Spleen (tissue), 11 donors: ENCODE data around the gene ATP2B1. TPM values are rescaled to one million over a fixed set of nuclear protein-coding genes. Genes with fewer than 3 reads are reported as not detected.

Source experiments
- DNase-seq: peaks from one replicate; pipeline ENCODE4 v3.0.0-alpha.2; 2020
- H3K27ac ChIP-seq, 8 donors: fragments of 200-600 bp; sonication (generic) in 7 of 8; 1 replicate in 4 of 8; 2 replicates in 4 of 8; pipeline versions ENCODE4 v1.5.0 to v1.8.0; 2016 to 2021; ENCODE audit warnings: inconsistent platforms in 4 of 8, mild to moderate bottlenecking in 4 of 8, moderate library complexity in 1 of 8
- H3K27me3 ChIP-seq, 7 donors: fragments of 200-600 bp; sonication (generic) in 6 of 7; replicated peaks in 1 of 7; 1 replicate in 4 of 7; 2 replicates in 3 of 7; pipeline versions ENCODE4 v1.5.0 to v1.8.0; 2016 to 2021; ENCODE audit warnings: inconsistent platforms in 3 of 7, mild to moderate bottlenecking in 1 of 7
- H3K36me3 ChIP-seq, 6 donors: fragments of 200-600 bp; sonication (generic) in 5 of 6; 1 replicate in 4 of 6; 2 replicates in 2 of 6; pipeline versions ENCODE4 v1.5.0 to v1.8.0; 2016 to 2021; ENCODE audit warnings: inconsistent platforms in 2 of 6
- H3K4me1 ChIP-seq, 6 donors: fragments of 200-600 bp; sonication (generic) in 5 of 6; 1 replicate in 3 of 6; 2 replicates in 3 of 6; pipeline versions ENCODE4 v1.5.0 to v1.8.0; 2016 to 2021; ENCODE audit warnings: inconsistent platforms in 3 of 6
- H3K4me3 ChIP-seq, 8 donors: fragments of 200-600 bp; sonication (generic) in 7 of 8; 1 replicate in 4 of 8; 2 replicates in 4 of 8; pipeline versions ENCODE4 v1.5.0 to v1.8.0; 2016 to 2021; ENCODE audit warnings: inconsistent platforms in 4 of 8, mild to moderate bottlenecking in 4 of 8, moderate library complexity in 2 of 8
- H3K9me3 ChIP-seq, 8 donors: fragments of 200-600 bp; sonication (generic) in 7 of 8; 1 replicate in 4 of 8; 2 replicates in 4 of 8; pipeline versions ENCODE4 v1.5.0 to v1.8.0; 2016 to 2021; ENCODE audit warnings: inconsistent platforms in 4 of 8
- CTCF ChIP-seq, 11 experiments: fragments of 200-600 bp in 7 of 11; fragments of 450-650 bp in 4 of 11; sonication (generic) in 4 of 11; IDR thresholded peaks in 8 of 11; conservative IDR thresholded peaks in 3 of 11; 1 replicate in 7 of 11; 2 replicates in 4 of 11; pipeline versions ENCODE4 v1.4.0 to v1.8.0; 2016 to 2021; ENCODE audit warnings: antibody characterized with exemption in 11 of 11, inconsistent platforms in 4 of 11, mild to moderate bottlenecking in 1 of 11
- POLR2A ChIP-seq, 3 donors: fragments of 450-650 bp; IDR thresholded peaks; one replicate each; pipeline ENCODE4 v1.5.1; 2017; ENCODE audit warnings: antibody characterized with exemption in 3 of 3, mild to moderate bottlenecking in 1 of 3
- POLR2AphosphoS5 ChIP-seq, 3 donors: sonication (generic); formaldehyde crosslinking; IDR thresholded peaks; one replicate each; pipeline ENCODE4 v1.5.1; 2017; ENCODE audit warnings: antibody characterized with exemption in 3 of 3
- WGBS, 5 donors: extraction: QIAGEN DNeasy Blood & Tissue Kit in 3 of 5; methylation state at CpG; one replicate each; pipeline versions ENCODE4 v1.1.5 to v1.1.7; 2013 to 2018; 5-methylcytosine and 5-hydroxymethylcytosine counted together
- intact Hi-C: fragments of 100-400 bp; cut with DNase I; formaldehyde crosslinking; loops from one replicate; pipeline ENCODE4 v1.15.0; 2023; ENCODE audit warnings: low total_unique reads
- polyA plus RNA-seq, 3 donors: library from polyadenylated mRNA; stranded (reverse); fragments of 200-250 nt; gene quantifications; one replicate each; pipeline ENCODE4 v1.2.1, GENCODE V29; 2013
- total RNA-seq, 7 donors: library from RNA; depleted of rRNA in 3 of 7; stranded (reverse); fragments of >200 nt in 3 of 7; fragmentation: NEBNext Ultra II Directional in 4 of 7; extraction: Animal tissue kit (Norgen Biotek cat#: 25700) in 4 of 7; gene quantifications; one replicate each; pipeline versions ENCODE4 v1.1.0 to v1.2.1, GENCODE V29; 2016 to 2021
- donor health status: healthy with polysubstance abuse.
- donor health status: DM: no; HTN: no; CAD: no; lungs with moderate emphysema.
- donor health status: DM: no; HTN: no; CAD: no.
- donor health status: Bipolar disorder and iron deficiency.
- donor health status: healthy.
- donor health status: DM: no; HTN: no; CAD: no.
- donor health status: DM: yes; HTN: yes; CAD: no.

Gene ATP2B1
- total and polyA plus RNA-seq, 10 donors = 13.2 to 130 (median 75.6) TPM

DNA sequence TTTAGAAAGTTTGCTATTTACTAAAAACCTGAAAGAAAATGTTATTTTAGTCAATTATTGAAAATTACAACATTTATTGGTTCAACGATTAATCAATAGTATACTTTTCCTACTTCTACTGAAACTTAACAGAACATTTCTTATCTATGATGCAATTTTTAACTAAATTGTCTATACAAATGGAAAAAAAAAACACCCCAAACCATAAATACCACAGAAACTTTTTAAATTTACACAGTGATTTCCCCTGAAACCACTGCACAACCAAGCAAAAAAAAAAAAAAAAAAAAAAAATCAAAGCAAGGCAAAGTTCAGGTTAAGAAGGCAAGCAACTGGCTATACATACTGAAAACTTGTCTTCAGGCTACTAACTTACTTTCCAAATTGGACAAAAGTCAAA is 110.9 kb downstream of the ATP2B1 start:
- no peak overlapping the region for H3K4me3 ChIP-seq
- no peaks in the 10 kb centered on the region for H3K9me3 ChIP-seq
- 66 to 84% (median 77%) methylated on average over 1 of the region's 1 CpG for WGBS, 5 donors
- TF ChIP-seq POLR2A (IDR thresholded peaks at IDR 0.05) (no peak), POLR2AphosphoS5 (IDR thresholded peaks at IDR 0.05) (no peak), CTCF (IDR thresholded peaks at IDR 0.05 in 8 of 11, conservative IDR thresholded peaks at IDR 0.05 in 3 of 11) (no peak)
- no peaks in the 10 kb centered on the region for H3K27me3 ChIP-seq
- DNase-seq = no peak
- peaks cover 0 to 9% (median 0%) of the 10 kb centered on the region in 6 donors for H3K4me1 ChIP-seq
- H3K36me3 ChIP-seq = peaks cover 0 to 91% (median 27%) of the 10 kb centered on the region in 6 donors
- H3K27ac ChIP-seq = no peak overlapping the region
- intact Hi-C loops = no loop called here

GRCh38 chr12:89597210-89597609 is 111.4 kb downstream of the ATP2B1 start:
- Histone ChIP-seq H3K4me3 (no peak overlapping the region), H3K36me3 (peaks cover 0 to 91% (median 24%) of the 10 kb centered on the region in 6 donors), H3K4me1 (peaks cover 0 to 9% (median 0%) of the 10 kb centered on the region in 6 donors), H3K27ac (no peak overlapping the region), H3K9me3 (no peaks in the 10 kb centered on the region), H3K27me3 (no peaks in the 10 kb centered on the region)
- intact Hi-C loops = no loop called here
- no peak for TF ChIP-seq POLR2A (IDR thresholded peaks at IDR 0.05)
- no peak for TF ChIP-seq CTCF (IDR thresholded peaks at IDR 0.05 in 8 of 11, conservative IDR thresholded peaks at IDR 0.05 in 3 of 11)
- TF ChIP-seq POLR2AphosphoS5 (IDR thresholded peaks at IDR 0.05) = no peak
- DNase-seq = no peak
- 70 to 80% (median 72%) methylated on average over 4 of the region's 4 CpGs for WGBS, 5 donors

- H3K9me3 ChIP-seq = no peaks in the 10 kb centered on the region
- DNase-seq = no peak
- H3K4me3 ChIP-seq = no peak overlapping the region
- no peak for TF ChIP-seq POLR2AphosphoS5 (IDR thresholded peaks at IDR 0.05)
- TF ChIP-seq POLR2A (IDR thresholded peaks at IDR 0.05) = no peak
- TF ChIP-seq CTCF (IDR thresholded peaks at IDR 0.05 in 8 of 11, conservative IDR thresholded peaks at IDR 0.05 in 3 of 11) = no peak
- H3K27me3 ChIP-seq = no peaks in the 10 kb centered on the region
- intact Hi-C loops = no loop called here
- peaks cover 0 to 89% (median 26%) of the 10 kb centered on the region in 6 donors for H3K36me3 ChIP-seq
- 96 to 98% (median 97%) methylated on average over 5 of the region's 5 CpGs for WGBS, 5 donors
- no peak overlapping the region for H3K27ac ChIP-seq
- H3K4me1 ChIP-seq = peaks cover 0 to 9% (median 0%) of the 10 kb centered on the region in 6 donors
Observed at GRCh38 chr12:89593873-89594272, 114.8 kb downstream of the ATP2B1 start.

DNA sequence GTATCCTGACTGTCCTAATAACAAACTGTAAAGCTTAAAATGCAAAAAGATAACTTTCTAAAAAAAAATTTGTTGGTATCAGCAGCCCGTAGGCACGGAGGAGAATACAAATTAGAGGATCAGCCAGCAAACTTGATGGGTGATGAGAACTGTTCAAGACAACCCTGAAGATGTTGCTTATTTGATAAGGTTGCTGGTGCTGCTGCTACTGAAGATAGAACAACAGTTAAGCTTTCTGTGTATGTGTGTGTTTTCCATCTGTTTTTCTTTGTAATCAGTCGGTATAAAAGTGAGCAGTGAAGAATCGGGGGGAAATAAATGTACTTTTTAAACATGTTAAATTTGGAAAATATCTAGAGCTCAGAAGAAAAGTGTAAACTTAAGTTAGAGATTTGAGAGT is 115.4 kb downstream of the ATP2B1 start:
- H3K9me3 ChIP-seq = no peaks in the 10 kb centered on the region
- intact Hi-C loops = no loop called here
- no peak overlapping the region for H3K4me3 ChIP-seq
- H3K36me3 ChIP-seq = peaks cover 0 to 89% (median 24%) of the 10 kb centered on the region in 6 donors
- 92 to 95% (median 93%) methylated on average over 4 of the region's 4 CpGs for WGBS, 5 donors
- DNase-seq = no peak
- H3K4me1 ChIP-seq = peaks cover 0 to 4% (median 0%) of the 10 kb centered on the region in 6 donors
- no peak overlapping the region for H3K27ac ChIP-seq
- TF ChIP-seq POLR2AphosphoS5 (IDR thresholded peaks at IDR 0.05) (no peak), CTCF (IDR thresholded peaks at IDR 0.05 in 8 of 11, conservative IDR thresholded peaks at IDR 0.05 in 3 of 11) (no peak), POLR2A (IDR thresholded peaks at IDR 0.05) (no peak)
- H3K27me3 ChIP-seq = no peaks in the 10 kb centered on the region
